Midbrain (tissue), 1 donor: Measurements from ENCODE around the gene ZP3.
A peak's percentile ranks its signal among the peaks of the same experiment; 100 is the strongest.
"Not testable (repeated sequence)": the region's sequence is repeated elsewhere in the genome, so short reads cannot be mapped to it uniquely, and the experiment has no call there.

Experiments used
- DNase-seq: peaks from one replicate; lab custom pipeline; 2025; lab: John Stamatoyannopoulos, UW

The ZP3 gene

GRCh38 chr7:76442664-76443446 is 18.1 kb downstream of the ZP3 start:
- not testable (repeated sequence) for DNase-seq

- not testable (repeated sequence) for DNase-seq
Observed at GRCh38 chr7:76443846-76444245, 19.1 kb downstream of the ZP3 start.

GRCh38 chr7:76445577-76446008 is 20.8 kb downstream of the ZP3 start:
- peak; percentile 4 for DNase-seq

- DNase-seq: not testable (repeated sequence)
Observed at GRCh38 chr7:76457017-76457416, 32.3 kb downstream of the ZP3 start.

- not testable (repeated sequence) for DNase-seq
Observed at GRCh38 chr7:76458504-76458903, 33.8 kb downstream of the ZP3 start.

- not testable (repeated sequence) for DNase-seq
Observed at GRCh38 chr7:76460767-76461166, 36.0 kb downstream of the ZP3 start.

GRCh38 chr7:76461464-76462101 is 36.8 kb downstream of the ZP3 start, which contains the start of gene DTX2:
Gene DTX2 (plus strand): TSS chr7:76461709. CDS start chr7:76480510, 18,801 bp downstream.
- DNase-seq: not testable (repeated sequence)

- not testable (repeated sequence) for DNase-seq
Observed at GRCh38 chr7:76462271-76462882, 37.6 kb downstream of the ZP3 start.

GRCh38 chr7:76464959-76465358 is 40.2 kb downstream of the ZP3 start:
- DNase-seq: not testable (repeated sequence)

GRCh38 chr7:76465950-76466349 is 41.2 kb downstream of the ZP3 start:
- DNase-seq: not testable (repeated sequence)

- DNase-seq: not testable (repeated sequence)
Observed at GRCh38 chr7:76467743-76468404, 43.1 kb downstream of the ZP3 start.

GRCh38 chr7:76471556-76472221 is 46.9 kb downstream of the ZP3 start:
- not testable (repeated sequence) for DNase-seq

GRCh38 chr7:76473097-76473496 is 48.3 kb downstream of the ZP3 start:
- DNase-seq: not testable (repeated sequence)

- DNase-seq: not testable (repeated sequence)
Observed at GRCh38 chr7:76476280-76476679, 51.5 kb downstream of the ZP3 start.

- not testable (repeated sequence) for DNase-seq
Observed at GRCh38 chr7:76476742-76477474, 52.2 kb downstream of the ZP3 start.

GRCh38 chr7:76479628-76480027 is 54.9 kb downstream of the ZP3 start:
- DNase-seq: not testable (repeated sequence)

- DNase-seq: not testable (repeated sequence)
Observed at GRCh38 chr7:76480403-76481253, 55.9 kb downstream of the ZP3 start.

- not testable (repeated sequence) for DNase-seq
Observed at GRCh38 chr7:76482660-76483059, 57.9 kb downstream of the ZP3 start.

GRCh38 chr7:76483081-76483480 is 58.3 kb downstream of the ZP3 start:
- DNase-seq: not testable (repeated sequence)

GRCh38 chr7:76484456-76484855 is 59.7 kb downstream of the ZP3 start:
- not testable (repeated sequence) for DNase-seq
